Fibroblast of skin of left quadriceps (primary cell): ENCODE data around the gene GPR35.

Source experiments
- DNase-seq, 2 experiments: peaks; one replicate each; pipeline ENCODE4 v3.0.0-alpha.2; 2013; ENCODE audit warnings: low read depth in 2 of 2

The GPR35 gene

GRCh38 chr2:240624950-240625621 lies at the start of gene GPR35:
TSS of gene GPR35 (plus strand) at chr2:240625480. CDS start at chr2:240629953, 4,473 bp downstream.
- DNase-seq: peak; percentile 26 to 27

GRCh38 chr2:240576036-240576435 lies 49.2 kb upstream of the GPR35 start:
- no peak for DNase-seq

GRCh38 chr2:240576436-240577205 lies 48.7 kb upstream of the GPR35 start:
- DNase-seq: no peak

GRCh38 chr2:240577281-240578109 lies 47.8 kb upstream of the GPR35 start:
- DNase-seq: no peak

- DNase-seq: no peak
Measured at GRCh38 chr2:240578110-240578450, 47.2 kb upstream of the GPR35 start.

- no peak for DNase-seq
Measured at GRCh38 chr2:240578488-240578887, 46.8 kb upstream of the GPR35 start.

- DNase-seq: no peak
Measured at GRCh38 chr2:240579071-240579762, 46.1 kb upstream of the GPR35 start.

GRCh38 chr2:240579771-240580614 lies 45.3 kb upstream of the GPR35 start:
- no peak for DNase-seq

GRCh38 chr2:240581811-240582210 lies 43.5 kb upstream of the GPR35 start:
- DNase-seq: no peak

- no peak for DNase-seq
Measured at GRCh38 chr2:240582781-240583180, 42.5 kb upstream of the GPR35 start.

GRCh38 chr2:240583774-240584173 lies 41.5 kb upstream of the GPR35 start:
- no peak for DNase-seq

- DNase-seq: no peak
Measured at GRCh38 chr2:240584486-240585031, 40.7 kb upstream of the GPR35 start.

- DNase-seq: no peak
Measured at GRCh38 chr2:240585101-240585500, 40.2 kb upstream of the GPR35 start.

GRCh38 chr2:240585681-240586197 lies 39.5 kb upstream of the GPR35 start:
- no peak for DNase-seq

GRCh38 chr2:240586198-240586918 lies 38.9 kb upstream of the GPR35 start, which contains the start of gene CAPN10:
TSS of gene CAPN10 (plus strand) at chr2:240586734. CDS start at chr2:240586912, 178 bp downstream.
- DNase-seq: peak; percentile 84 to 85

GRCh38 chr2:240586919-240587800 lies 38.1 kb upstream of the GPR35 start:
- DNase-seq: no peak

- no peak for DNase-seq
Measured at GRCh38 chr2:240588006-240588655, 37.1 kb upstream of the GPR35 start.

GRCh38 chr2:240588669-240589068 lies 36.6 kb upstream of the GPR35 start:
- no peak for DNase-seq
